ENCODE data around the gene CABP2.
"Not testable (repeated sequence)": the region's sequence is repeated elsewhere in the genome, so short reads cannot be mapped to it uniquely, and the experiment has no call there.

The CABP2 gene

DNA sequence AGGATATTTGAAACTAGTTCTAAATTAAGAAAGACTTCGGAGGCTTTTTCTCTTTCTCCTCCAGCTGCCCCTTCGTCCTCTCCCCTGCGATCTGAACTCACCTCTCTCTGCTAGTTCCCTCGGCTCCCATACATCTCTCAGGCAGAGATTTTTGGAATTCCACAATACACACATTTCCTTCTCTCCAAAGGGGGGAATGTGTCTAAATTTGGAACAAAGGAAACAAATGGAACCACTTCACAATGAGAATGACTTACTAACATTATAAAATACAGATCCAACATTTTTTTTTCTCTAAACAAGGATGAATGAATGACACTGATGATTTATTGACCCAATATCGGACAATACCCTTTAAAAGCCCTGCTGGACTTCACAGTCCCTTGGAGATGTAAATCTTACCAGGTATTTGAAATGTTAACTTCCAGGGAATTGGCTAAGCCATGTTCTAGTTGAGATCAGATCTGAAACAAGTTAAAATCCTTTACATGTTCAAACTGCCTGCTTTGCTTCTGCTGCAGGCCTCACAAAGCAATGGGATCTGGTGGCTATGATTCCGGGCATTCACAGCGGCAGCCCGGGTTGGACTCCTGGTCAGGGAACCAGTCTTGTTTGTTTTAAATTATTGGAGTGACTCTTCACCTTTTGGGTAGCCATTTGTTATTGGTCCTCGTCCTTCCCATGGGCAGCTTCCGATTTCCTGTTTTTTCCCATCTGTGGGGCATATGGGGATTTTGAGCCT, 39.9 kb upstream of the CABP2 start:
- H3K4me3 ChIP-seq (replicated peaks; ENCODE audit: low read depth, low read length): no peak overlapping the region
- H3K27me3 ChIP-seq (replicated peaks; ENCODE audit: control insufficient read depth, insufficient read depth, low read length): no peaks in the 10 kb centered on the region
- no peak for DNase-seq (ENCODE audit: extremely low read depth, insufficient read length)
- TF ChIP-seq CTCF (IDR thresholded peaks at IDR 0.05; ENCODE audit: insufficient read depth, low read length, poor library complexity, severe bottlenecking): no peak
- no peaks in the 10 kb centered on the region for H3K36me3 ChIP-seq (ENCODE audit: control insufficient read depth, insufficient read depth, low read length)

GRCh38 chr11:67561971-67562619, 38.8 kb upstream of the CABP2 start:
- DNase-seq (ENCODE audit: extremely low read depth, insufficient read length): peak; percentile 66
- H3K4me3 ChIP-seq (replicated peaks; ENCODE audit: low read depth, low read length): peak overlapping the region; percentile 22

DNA sequence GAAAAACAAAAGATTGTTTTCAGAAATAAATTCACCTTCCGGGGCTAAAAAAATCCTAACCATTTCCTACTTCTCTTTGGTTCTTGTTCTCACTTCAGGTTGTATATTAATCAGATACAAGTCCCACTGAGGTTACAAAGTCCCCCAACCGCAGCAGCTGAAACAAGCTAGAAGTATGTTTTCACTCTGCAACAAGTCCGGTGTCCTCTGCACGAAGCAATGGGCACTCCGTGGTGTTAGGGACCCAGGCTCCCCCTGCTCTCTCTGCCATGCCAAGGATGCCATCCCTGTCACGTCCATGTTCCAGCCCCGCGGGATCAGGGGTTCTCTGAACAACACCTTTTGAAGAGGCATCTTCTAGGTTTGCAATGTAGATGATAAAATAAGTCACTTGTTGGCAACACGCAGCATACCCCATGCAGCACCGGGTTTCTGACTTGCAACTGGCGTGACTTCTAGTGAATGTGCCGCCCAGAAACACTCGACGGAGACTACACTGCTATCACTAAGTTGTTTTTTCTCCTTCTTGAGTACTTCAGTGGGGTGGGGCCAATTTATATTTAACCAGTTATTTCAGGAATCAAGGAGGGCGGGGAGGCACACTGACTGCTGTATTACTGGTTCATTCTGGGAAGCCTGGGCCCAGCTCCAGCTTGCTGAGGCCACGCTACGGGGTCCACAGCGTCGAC, 35.0 kb upstream of the CABP2 start:
- peak overlapping the region; percentile 15 for H3K4me3 ChIP-seq (replicated peaks; ENCODE audit: low read depth, low read length)
- no peak for TF ChIP-seq CTCF (IDR thresholded peaks at IDR 0.05; ENCODE audit: insufficient read depth, low read length, poor library complexity, severe bottlenecking)
- no peaks in the 10 kb centered on the region for H3K27me3 ChIP-seq (replicated peaks; ENCODE audit: control insufficient read depth, insufficient read depth, low read length)
- DNase-seq (ENCODE audit: extremely low read depth, insufficient read length): peak; percentile 76
- H3K36me3 ChIP-seq (ENCODE audit: control insufficient read depth, insufficient read depth, low read length): no peaks in the 10 kb centered on the region

More at GRCh38 chr11:67561971-67562619, 38.8 kb upstream of the CABP2 start:
- H3K36me3 ChIP-seq (ENCODE audit: control insufficient read depth, insufficient read depth, low read length): no peaks in the 10 kb centered on the region
- TF ChIP-seq CTCF (IDR thresholded peaks at IDR 0.05; ENCODE audit: insufficient read depth, low read length, poor library complexity, severe bottlenecking): no peak
- no peaks in the 10 kb centered on the region for H3K27me3 ChIP-seq (replicated peaks; ENCODE audit: control insufficient read depth, insufficient read depth, low read length)

DNA sequence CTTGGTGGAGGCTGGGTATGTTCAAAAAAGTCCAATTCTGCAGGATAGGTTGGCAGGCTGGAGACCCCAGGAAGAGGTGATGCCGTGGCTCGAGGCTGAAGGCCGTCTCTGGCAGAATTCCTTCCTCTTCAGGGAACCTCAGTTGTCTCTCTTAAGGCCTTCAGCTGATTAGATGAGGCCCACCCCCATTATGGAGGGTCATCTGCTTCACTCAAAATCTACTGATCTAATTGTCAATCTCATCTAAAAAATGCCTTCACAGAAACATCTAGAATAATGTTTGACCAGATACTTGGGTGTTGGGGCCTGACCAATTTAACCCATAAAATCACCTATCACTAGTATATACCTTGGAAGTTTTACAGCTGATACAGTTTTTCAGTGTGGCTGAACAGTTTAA, 33.0 kb upstream of the CABP2 start:
- Histone ChIP-seq H3K4me3 (replicated peaks; ENCODE audit: low read depth, low read length) (no peak overlapping the region), H3K36me3 (ENCODE audit: control insufficient read depth, insufficient read depth, low read length) (no peaks in the 10 kb centered on the region), H3K27me3 (replicated peaks; ENCODE audit: control insufficient read depth, insufficient read depth, low read length) (no peaks in the 10 kb centered on the region)
- DNase-seq (ENCODE audit: extremely low read depth, insufficient read length): no peak
- no peak for TF ChIP-seq CTCF (IDR thresholded peaks at IDR 0.05; ENCODE audit: insufficient read depth, low read length, poor library complexity, severe bottlenecking)

DNA sequence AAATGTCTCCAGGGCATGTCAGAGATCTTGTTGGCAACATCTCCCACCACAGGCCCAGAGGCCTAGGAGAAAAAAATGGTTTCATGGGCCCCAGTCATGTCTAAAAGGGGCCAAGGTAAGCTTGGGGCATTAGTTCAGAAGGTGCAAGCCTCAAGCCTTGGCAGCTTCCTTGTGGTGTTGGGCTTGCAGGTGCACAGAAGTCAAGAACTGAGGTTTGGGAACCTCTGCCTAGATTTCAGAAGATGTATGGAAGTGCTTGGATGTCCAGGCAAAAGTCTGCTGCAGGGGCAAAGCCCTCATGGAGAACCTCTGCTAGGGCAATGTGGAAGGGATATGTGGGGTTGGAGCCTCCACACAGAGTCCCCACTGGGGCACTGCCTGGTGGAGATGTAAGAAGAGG, 28.5 kb upstream of the CABP2 start:
- not testable (repeated sequence) for H3K36me3 ChIP-seq (ENCODE audit: control insufficient read depth, insufficient read depth, low read length); H3K4me3 ChIP-seq (replicated peaks; ENCODE audit: low read depth, low read length); DNase-seq (ENCODE audit: extremely low read depth, insufficient read length); H3K27me3 ChIP-seq (replicated peaks; ENCODE audit: control insufficient read depth, insufficient read depth, low read length)

GRCh38 chr11:67551127-67551526, 27.9 kb upstream of the CABP2 start:
- TF ChIP-seq CTCF (IDR thresholded peaks at IDR 0.05; ENCODE audit: insufficient read depth, low read length, poor library complexity, severe bottlenecking): no peak
- H3K4me3 ChIP-seq (replicated peaks; ENCODE audit: low read depth, low read length): no peak overlapping the region
- no peak for DNase-seq (ENCODE audit: extremely low read depth, insufficient read length)

More at GRCh38 chr11:67551127-67551526, 27.9 kb upstream of the CABP2 start:
- no peaks in the 10 kb centered on the region for H3K36me3 ChIP-seq (ENCODE audit: control insufficient read depth, insufficient read depth, low read length)
- H3K27me3 ChIP-seq (replicated peaks; ENCODE audit: control insufficient read depth, insufficient read depth, low read length): peaks cover 1% of the 10 kb centered on the region; the same call in 1 of the 2 replicates

All from GM06990 (cell line).